Measurements from ENCODE around the gene SLC31A1. TPM values are rescaled to one million over a fixed set of nuclear protein-coding genes. Genes with fewer than 3 reads are reported as not detected.

SLC31A1 gene
- total and polyA plus RNA-seq, 2 donors (not counting 1 experiment from before 2014, with no cell fraction given), result 1.1 to 3.2 TPM

GRCh38 chr9:113199683-113200329 is 21.5 kb upstream of the SLC31A1 start:
- ChIA-PET POLR2A (no interaction called here), CTCF (no interaction called here)
- H3K4me3 Mint-ChIP-seq, result no peak overlapping the region
- H3K9me3 ChIP-seq (ENCODE audit: control extremely low read depth in 1 of 3, control insufficient read depth in 2 of 3, insufficient read depth in 1 of 3, low read length in 2 of 3), result no peaks in the 10 kb centered on the region
- H3K4me2 ChIP-seq (replicated peaks; ENCODE audit: low read depth, low read length, poor library complexity, severe bottlenecking), result no peak overlapping the region
- no peak overlapping the region for H3K27ac ChIP-seq (ENCODE audit: low read length in 2 of 2)
- H3K4me1 ChIP-seq (ENCODE audit: control insufficient read depth in 2 of 2, insufficient read depth in 2 of 2, low read length in 2 of 2), result no peaks in the 10 kb centered on the region
- no peaks in the 10 kb centered on the region for H3K79me2 ChIP-seq (ENCODE audit: control insufficient read depth, insufficient read depth, low read length)
- H4K20me1 ChIP-seq (ENCODE audit: control insufficient read depth, insufficient read depth, low read length, poor library complexity, severe bottlenecking), result no peaks in the 10 kb centered on the region
- intact Hi-C loops (cut with micrococcal nuclease), result no loop called here
- H3K4me1 Mint-ChIP-seq, result no peaks in the 10 kb centered on the region
- H3K9ac ChIP-seq (ENCODE audit: low read length), result no peak overlapping the region
- no peak overlapping the region for H3K4me3 ChIP-seq (ENCODE audit: control extremely low read depth in 1 of 5, extremely low read depth in 1 of 5, insufficient read depth in 1 of 5, low read depth in 2 of 5, low read length in 4 of 5)
- TF ChIP-seq EZH2 (IDR thresholded peaks at IDR 0.05; ENCODE audit: borderline replicate concordance, insufficient read depth, low read depth, low read length, poor library complexity, severe bottlenecking) (no peak), CTCF (IDR thresholded peaks at IDR 0.05) (no peak)
- H3K36me3 ChIP-seq (replicated peaks in 1 of 2; ENCODE audit: control extremely low read depth in 1 of 2, control insufficient read depth in 1 of 2, extremely low read depth in 1 of 2, insufficient read depth in 2 of 2, low read length in 1 of 2), result peaks cover 24 to 60% of the 10 kb centered on the region in 2 experiments
- DNase-seq (no peak), ATAC-seq (ENCODE audit: low read depth) (no peak)
- 100% methylated on average over 4 of the region's 4 CpGs for WGBS (ENCODE audit: insufficient coverage)
- no peaks in the 10 kb centered on the region for H3K27me3 Mint-ChIP-seq
- H3K27ac Mint-ChIP-seq, result no peak overlapping the region
- no peaks in the 10 kb centered on the region for H3K9me3 Mint-ChIP-seq (ENCODE audit: insufficient read depth)
- no peak overlapping the region for H2AFZ ChIP-seq (ENCODE audit: insufficient read depth, low read depth, low read length, poor library complexity, severe bottlenecking)
- H3K27me3 ChIP-seq (replicated peaks in 1 of 4; ENCODE audit: control extremely low read depth in 1 of 4, control insufficient read depth in 3 of 4, insufficient read depth in 4 of 4, low read length in 3 of 4), result no peaks in the 10 kb centered on the region

GRCh38 chr9:113205432-113205831 is 15.9 kb upstream of the SLC31A1 start:
- Histone ChIP-seq H3K27ac (ENCODE audit: low read length in 2 of 2) (no peak overlapping the region), H3K9ac (ENCODE audit: low read length) (no peak overlapping the region), H3K4me3 (ENCODE audit: control extremely low read depth in 1 of 5, extremely low read depth in 1 of 5, insufficient read depth in 1 of 5, low read depth in 2 of 5, low read length in 4 of 5) (no peak overlapping the region), H3K9me3 (ENCODE audit: control extremely low read depth in 1 of 3, control insufficient read depth in 2 of 3, insufficient read depth in 1 of 3, low read length in 2 of 3) (no peaks in the 10 kb centered on the region), H3K4me2 (replicated peaks; ENCODE audit: low read depth, low read length, poor library complexity, severe bottlenecking) (no peak overlapping the region), H2AFZ (ENCODE audit: insufficient read depth, low read depth, low read length, poor library complexity, severe bottlenecking) (no peak overlapping the region), H4K20me1 (ENCODE audit: control insufficient read depth, insufficient read depth, low read length, poor library complexity, severe bottlenecking) (no peaks in the 10 kb centered on the region), H3K36me3 (replicated peaks in 1 of 2; ENCODE audit: control extremely low read depth in 1 of 2, control insufficient read depth in 1 of 2, extremely low read depth in 1 of 2, insufficient read depth in 2 of 2, low read length in 1 of 2) (peaks cover 6 to 45% of the 10 kb centered on the region in 2 experiments), H3K4me1 (ENCODE audit: control insufficient read depth in 2 of 2, insufficient read depth in 2 of 2, low read length in 2 of 2) (peaks cover 0 to 11% of the 10 kb centered on the region in 2 donors), H3K27me3 (replicated peaks in 1 of 4; ENCODE audit: control extremely low read depth in 1 of 4, control insufficient read depth in 3 of 4, insufficient read depth in 4 of 4, low read length in 3 of 4) (no peaks in the 10 kb centered on the region), H3K79me2 (ENCODE audit: control insufficient read depth, insufficient read depth, low read length) (peaks cover 4% of the 10 kb centered on the region)
- POLR2A ChIA-PET, result no interaction called here
- no peak overlapping the region for H3K4me3 Mint-ChIP-seq
- DNase-seq (no peak), ATAC-seq (ENCODE audit: low read depth) (no peak)
- CTCF ChIA-PET, result no interaction called here
- H3K27me3 Mint-ChIP-seq, result no peaks in the 10 kb centered on the region
- 100% methylated on average over 1 of the region's 2 CpGs for WGBS (ENCODE audit: insufficient coverage)
- TF ChIP-seq EZH2 (IDR thresholded peaks at IDR 0.05; ENCODE audit: borderline replicate concordance, insufficient read depth, low read depth, low read length, poor library complexity, severe bottlenecking) (no peak), CTCF (IDR thresholded peaks at IDR 0.05) (no peak)
- intact Hi-C loops (cut with micrococcal nuclease), result no loop called here
- H3K27ac Mint-ChIP-seq, result no peak overlapping the region
- H3K4me1 Mint-ChIP-seq, result peaks cover 6% of the 10 kb centered on the region
- H3K9me3 Mint-ChIP-seq (ENCODE audit: insufficient read depth), result no peaks in the 10 kb centered on the region

Measured in B cell (primary cell).